GM18517 (cell line): ENCODE results near the gene UBE2V1.
A peak's percentile ranks its signal among the peaks of the same experiment; 100 is the strongest.
"Not testable (repeated sequence)": the region's sequence is repeated elsewhere in the genome, so short reads cannot be mapped to it uniquely, and the experiment has no call there.

Experiments used
- ATAC-seq: cut with Tn5 transposase; IDR thresholded peaks from one replicate; pipeline ENCODE4 v1.9.1; 2021; ENCODE audit warnings: mild to moderate bottlenecking, moderate library complexity; ENCODE audit not compliant: unreplicated experiment

UBE2V1 gene

DNA sequence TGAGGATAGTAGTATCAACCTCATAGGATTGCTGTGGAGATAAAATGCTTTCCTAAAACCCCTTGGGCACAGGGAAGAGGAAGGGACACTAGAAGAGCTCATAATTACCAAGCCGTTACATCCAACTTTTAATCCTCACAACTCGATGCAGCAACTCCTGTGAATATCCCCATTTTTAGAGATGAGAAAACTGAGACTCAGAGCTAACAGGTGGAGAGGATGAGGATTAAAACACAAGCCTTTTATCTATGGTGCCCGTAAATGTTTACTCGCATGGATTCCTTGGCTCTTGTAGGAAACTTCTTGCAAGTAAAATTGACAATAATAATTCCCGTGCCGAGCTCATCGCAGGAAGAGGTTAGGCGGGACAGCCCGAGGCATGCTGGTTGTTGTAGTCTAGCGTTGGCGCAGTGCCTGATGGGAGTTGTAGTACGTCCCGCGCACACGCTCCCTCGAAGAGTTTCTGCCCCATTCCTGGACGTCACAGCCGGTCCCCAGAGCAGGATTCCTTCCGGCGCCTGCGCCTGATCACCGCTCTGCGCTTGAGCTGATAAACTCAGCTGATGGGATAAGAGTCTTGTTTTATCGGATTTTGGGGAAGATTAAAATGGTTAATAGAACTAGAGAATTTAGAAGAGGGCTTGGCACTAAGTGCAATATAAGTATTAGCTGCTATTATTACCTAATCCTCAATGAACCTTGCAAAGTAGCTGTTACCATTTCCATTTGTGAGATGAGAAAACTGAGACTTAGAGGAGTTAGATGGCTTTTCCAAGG, 2.8 kb upstream of the UBE2V1 start:
- ATAC-seq: peak; percentile 80

DNA sequence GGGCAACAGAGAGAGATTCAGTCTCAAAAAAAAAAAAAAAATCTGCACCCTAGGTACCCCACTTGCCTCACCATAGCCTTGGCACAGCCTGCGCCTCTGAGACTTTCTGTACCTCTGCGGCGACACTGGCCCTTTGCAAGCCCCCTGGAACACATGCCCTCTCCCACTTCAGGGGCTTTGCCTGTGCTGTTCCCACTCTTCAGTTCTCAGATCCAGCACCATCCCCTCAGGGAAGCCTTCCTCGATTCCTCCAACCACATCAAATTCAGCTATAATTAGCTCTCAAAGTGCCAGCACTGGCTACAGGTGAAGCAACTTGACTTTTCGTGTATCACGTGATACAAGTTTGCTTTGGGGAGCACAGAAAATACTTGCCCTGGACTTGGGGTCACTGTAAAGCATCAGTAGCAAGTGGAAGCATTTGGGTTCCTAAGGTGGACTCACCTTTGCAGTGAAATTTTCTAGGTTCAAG, 2.1 kb upstream of the UBE2V1 start:
- no peak for ATAC-seq

DNA sequence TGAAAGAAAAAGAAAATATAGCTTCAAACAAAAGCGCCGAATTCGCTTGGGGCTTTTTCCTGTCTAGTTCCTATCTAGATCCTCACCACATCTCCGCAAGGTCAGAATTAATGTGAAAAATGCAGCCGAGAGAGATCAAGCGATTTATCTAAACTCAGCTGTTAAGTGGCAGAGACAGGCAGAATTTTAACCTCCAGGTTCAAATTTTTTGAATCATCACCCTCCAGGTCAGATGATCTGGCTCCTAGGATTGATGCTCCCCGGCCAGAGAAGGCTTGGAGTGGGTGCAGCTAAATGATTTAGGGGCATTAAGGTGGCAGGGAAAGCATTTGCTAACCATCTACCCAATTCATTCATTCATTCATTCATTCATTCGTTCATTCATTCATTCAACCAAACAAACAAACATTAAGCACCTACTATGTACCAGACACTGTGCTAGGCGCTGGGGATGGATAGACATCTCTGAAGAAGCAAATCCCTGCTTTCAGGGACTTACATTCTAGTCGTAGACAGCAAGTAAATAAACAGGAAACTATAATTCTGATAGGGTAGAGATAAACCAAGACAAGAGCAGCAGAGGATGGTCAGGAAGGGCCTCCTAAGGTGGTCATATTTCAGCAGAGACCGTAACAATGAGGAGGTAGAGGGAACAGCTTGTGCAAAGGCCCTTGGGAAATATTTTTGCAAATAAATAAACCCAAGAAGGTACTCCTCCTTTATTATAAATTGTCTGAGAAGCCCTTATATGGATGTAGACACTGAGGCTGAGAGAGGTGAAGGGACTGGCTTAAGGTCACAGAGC, 672 bp upstream of the UBE2V1 start:
- no peak for ATAC-seq

DNA sequence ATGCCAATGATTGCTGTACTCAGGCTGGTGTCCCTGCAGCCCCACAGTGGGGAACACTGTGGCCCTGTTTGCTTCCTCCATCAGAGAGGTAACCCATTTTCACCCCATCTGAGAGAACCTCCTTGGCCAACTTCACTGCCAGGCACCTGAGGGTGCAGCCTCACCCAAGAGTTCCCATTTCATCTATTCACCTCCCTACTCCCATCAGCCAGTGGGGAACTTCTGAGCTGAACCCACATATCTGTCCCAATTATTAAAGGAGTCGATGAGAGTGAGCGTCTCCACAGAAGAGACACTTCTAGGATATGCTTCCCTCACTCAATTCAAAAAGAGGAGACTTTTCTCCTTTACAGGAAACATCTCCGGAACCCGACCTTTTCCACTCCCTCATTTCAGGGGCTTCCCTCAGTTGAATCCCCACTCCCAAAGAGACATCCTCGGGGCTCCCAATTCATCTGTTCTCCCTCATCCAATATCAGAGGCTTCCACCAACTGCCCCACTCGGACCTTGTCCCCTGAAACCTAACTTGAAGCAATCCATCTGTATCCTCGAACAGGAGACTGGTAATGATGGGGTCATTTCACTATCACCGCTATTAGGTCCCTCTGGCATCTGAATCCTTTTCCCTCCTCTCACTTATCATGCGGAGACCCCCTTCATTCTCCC, 988 bp downstream of the UBE2V1 start:
- ATAC-seq: no peak

DNA sequence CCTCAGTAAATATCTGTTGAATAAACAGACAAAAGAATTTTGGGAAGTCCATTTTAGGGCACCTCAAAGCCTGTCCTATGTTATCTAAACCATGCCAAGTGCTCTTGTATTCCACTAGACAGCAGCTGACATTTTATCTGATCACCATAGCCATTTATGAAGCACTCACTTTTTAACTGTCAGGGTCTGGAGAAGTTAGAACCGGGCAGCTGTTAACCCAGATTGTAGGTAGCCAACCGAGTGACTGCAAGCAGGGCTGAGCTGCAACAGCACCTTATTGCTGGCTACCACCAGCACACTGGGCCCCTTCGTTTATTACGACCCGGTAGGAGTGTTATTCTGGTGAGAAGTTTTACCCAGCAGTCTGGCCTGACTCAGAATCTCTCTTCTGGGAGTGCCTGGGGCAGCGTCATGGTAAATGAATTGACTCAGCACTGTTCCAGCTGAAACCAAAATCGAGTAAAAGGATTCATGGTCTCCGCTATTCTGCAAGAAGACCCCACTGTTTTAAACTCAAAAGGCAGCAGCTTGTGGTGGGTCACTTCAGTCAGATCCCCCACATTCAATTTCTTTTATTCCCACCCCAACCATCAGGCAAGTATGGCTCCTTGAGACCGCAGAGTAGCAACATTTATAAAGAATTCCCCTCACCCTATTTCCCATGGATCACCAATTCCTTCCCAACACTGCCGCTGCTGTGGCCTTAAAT, 1.7 kb downstream of the UBE2V1 start:
- ATAC-seq: no peak

DNA sequence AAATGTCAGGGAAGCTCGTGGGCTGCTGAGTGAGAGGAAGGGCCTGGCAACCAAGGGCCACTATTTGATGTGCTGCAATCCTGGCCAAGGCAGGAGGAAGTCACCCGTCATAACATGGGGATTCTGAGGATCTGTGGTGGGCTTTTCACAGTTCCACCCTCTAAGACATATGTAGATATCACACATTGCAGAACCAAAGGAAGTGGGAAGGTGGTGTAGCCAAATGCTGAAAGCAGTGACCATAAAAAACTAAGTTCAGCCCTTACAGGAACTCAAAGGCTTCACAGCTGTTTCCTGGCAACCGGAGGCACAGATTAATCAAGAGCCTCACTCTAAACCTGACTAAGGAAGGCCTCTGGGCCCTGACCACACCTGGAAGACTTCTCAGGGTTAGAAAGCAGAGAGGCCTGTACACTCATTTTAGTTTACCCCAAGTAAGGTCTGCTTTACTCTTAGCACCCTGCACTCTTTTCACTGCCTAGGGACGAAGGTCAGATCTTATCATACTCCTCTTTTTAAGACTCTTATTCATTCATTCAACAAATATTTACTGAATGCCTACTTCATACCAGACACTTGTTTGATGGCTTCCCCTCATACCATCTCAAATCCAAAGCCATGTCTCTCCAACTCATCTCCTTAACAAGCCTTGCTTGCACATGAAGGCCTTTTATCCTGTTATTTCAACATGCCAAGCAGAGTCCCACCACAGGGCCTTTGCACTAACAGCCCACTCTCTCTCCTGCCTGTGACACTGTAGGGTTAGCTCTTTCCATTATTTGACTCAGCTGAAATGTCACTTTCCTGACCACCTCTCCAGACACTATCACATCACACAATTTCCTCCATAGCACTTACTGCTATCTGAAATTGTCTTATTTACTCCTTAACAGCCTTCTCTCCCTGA, 2.6 kb downstream of the UBE2V1 start:
- no peak for ATAC-seq

DNA sequence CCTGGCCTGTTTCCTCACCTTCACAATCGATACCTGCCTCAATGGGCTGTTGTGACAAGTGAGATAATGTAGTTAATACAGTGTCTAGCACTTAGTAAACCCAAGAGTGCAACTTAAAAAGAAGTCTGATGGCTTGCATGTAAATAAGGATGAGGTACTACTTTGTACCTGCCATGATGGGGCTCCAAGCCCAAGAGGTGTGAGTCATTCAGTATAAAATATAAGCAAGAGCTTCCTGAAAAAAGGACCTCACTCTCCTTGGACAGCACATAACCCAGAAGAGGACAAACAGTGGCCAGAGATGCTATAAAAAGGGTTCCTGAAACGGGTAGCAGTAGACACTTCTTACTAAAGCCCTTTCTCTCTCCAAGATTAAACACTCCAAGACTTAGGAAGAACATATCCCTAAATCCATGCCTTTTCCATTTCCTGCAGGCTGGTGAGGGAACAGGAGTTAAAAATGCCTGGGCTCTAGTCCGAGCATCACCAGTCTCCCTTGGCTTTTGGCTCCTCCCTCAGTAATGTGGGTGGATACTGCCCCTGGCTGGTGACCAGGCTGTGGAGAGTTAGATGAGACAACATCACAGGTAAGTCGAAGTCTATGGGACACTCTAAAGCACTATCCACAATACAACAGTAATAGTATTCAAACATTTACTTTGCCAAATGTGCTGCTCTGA, 4.3 kb downstream of the UBE2V1 start:
- no peak for ATAC-seq

DNA sequence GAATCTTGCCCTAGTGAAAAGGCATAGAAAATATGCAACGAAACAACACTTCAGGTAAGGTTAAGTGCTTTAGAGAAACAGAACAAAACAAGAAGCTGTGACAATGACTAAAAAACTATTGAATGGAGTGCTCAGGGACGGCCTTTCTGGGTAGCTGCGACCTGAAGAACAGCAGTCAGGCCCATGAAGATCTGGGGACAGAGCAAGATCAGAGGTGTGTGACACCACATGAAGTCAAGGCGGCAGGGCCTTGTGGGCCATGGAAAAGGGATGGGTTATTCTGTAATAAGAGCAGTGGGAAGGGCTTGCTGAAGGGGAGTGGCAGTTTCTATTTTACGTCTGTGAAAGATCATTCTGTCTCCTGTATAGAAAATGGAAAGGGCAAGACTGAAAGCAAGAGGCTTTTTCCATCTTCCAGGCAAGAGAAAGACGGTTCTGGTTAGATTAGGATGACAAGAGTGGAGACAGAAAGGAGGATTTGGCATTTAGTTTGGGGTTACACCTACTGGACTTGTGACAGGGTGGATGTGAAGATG, 5.1 kb downstream of the UBE2V1 start:
- no peak for ATAC-seq

DNA sequence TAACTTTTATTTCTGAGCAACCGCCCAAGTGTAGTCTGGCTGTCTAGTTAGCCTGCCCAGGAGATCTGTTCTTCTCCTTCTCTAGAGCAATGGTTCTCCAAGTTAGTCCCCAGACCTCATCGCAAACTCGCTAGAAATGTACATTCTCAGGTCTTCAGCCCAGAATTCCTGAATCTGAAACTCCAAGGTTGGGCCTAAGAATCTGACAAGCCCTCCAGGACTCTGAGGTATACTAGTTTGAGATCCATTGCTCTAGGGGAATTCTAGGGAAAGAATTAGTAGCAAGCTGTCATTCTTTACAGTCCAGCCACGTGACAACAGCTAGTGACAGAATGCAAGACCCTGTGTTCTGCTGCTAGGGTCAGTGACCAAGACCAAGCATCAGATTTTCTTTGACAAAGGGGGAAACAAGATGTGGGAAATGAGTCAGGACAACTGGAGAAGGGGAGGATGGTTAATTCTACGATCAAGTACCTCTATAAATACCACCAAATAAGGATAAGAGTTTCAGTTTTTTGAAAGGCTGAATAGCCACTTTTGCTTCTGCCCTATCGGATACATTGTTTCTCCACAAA, 5.8 kb downstream of the UBE2V1 start:
- no peak for ATAC-seq

DNA sequence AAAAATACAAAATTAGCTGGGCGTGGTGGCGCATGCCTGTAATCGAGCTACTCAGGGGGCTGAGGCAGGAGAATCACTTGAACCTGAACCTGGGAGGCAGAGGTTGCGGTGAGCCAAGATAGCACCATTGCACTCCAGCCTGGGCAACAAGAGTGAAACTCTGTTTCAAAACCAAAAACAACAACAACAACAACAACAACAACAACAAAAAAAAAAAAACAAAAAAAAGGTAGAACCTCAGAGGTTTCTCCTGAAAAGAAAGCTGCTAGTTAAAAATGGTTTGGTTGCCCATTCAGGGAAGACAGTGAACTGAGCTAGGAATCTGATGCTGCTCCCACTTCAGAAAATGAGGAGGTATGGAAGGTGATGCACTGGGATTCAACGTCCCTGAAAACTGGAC, 6.3 kb downstream of the UBE2V1 start:
- not testable (repeated sequence) for ATAC-seq

DNA sequence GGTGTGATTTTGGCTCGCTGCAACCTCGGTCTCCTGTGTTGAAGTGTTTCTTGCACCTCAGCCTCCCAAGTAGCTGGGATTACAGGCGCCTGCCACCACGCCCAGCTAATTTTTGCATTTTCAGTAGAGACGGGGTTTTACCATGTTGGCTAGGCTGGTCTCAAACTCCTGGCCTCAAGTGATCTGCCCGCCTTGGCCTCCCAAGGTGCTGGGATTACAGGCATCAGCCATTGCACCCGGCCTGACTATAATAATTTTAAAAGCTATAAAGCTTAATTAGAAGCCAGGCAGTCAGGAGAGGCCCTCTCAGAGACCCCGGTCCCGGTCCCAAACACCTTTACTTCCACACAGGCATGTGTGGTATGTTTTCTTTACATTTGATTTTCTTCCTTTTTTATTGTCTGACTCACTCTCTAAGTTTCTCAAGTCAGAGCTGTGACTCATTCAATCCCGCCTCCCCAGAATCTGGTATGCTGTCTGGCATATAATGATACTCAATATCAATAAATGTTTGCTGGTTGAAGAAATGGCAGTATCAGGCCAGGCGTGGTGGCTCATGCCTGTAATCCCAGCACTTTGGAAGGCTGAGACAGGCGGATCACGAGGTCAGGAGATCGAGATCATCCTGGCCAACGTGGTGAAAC, 9.4 kb downstream of the UBE2V1 start:
- ATAC-seq: not testable (repeated sequence)

DNA sequence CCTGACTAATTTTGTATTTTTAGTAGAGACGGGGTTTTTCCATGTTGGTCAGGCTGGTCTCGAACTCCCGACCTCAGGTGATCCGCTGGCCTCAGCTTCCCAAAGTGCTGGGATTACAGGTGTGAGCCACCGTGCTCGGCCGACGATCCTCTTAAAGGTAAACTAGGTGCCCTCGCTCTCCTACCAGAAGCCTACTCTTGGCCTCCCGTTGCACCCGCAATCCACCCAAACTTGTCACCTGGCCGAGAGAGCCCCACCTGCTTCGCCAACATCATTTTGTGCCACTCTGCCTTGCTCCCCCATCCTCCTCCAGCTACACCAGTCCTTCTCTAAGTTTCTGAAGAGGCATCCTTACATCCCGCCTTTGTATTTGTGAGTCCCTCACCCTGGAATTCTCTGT, 10.4 kb downstream of the UBE2V1 start:
- ATAC-seq: not testable (repeated sequence)

DNA sequence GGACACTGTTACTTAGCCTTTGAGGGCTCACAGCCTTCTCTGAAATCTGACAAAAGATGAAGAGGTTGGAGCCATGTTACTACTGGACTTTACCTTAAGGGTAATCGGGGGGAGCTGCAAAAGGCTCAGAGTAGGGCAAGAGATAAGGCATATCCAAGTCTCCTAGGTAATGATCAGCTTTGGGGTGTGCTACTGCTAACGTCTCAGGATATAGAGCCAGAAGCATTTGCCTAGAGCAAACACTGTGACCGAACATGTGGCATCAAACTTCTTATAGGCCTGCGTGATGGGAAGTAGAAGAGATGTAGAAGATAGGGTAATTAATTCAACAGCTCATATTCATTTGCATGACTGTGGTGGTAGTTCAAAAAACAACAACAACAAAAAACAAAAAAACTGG, 11.1 kb downstream of the UBE2V1 start:
- no peak for ATAC-seq

DNA sequence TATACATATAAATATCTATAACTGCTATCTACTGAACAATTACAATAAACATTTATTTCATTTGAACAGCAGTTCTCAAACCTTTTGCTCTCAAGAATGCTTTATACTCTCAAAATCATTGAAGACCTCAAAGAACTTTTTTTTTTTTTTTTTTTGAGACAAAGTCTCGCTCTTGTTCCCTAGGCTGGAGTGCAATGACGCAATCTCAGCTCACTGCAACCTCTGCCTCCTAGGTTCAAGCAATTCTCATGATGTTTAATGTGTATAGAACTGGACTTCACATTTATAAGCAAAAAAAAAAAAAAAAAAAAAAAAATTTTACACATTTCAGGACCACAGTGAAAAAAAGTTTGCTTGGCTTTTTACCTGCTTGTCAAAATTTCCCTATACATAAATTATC, 11.7 kb downstream of the UBE2V1 start:
- ATAC-seq: no peak

DNA sequence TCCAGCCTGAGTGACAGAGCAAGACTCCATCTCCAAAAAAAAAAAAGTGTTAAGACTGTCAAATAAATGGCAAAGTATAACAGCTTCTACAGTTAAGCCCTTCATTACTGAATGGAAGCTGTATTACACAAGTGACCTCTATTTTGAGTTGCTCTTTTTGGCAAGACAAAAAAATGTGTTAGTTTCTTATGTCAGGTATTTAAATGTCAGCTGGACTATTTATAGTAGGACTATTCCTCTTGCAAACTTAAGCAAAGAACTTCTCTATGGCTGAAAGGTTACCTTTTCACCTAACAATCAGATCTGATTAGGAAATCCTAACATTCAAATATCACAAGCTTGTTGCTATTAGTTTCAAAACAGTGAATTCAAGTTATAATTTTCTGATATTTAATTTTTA, 12.4 kb downstream of the UBE2V1 start:
- ATAC-seq: no peak

DNA sequence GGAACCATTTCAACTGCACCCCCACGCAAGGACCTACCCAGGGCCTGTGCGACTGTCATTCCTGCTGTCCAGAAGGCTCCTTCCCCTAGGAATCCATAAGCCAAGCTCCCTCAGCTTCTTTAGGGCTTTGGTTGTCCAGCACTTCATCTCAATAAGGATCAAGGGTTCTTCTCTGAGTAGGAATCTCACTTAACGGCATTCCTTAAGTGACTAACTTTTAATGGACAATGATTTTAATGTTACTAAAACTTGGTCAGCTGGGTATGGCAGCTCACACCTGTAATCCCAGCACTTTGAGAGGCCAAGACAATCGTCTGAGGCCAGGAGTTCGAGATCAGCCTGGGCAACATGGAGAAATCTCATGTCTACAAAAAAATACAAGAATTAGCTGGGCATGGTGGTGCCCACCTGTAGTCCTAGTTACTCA, 13.4 kb downstream of the UBE2V1 start:
- ATAC-seq: no peak

DNA sequence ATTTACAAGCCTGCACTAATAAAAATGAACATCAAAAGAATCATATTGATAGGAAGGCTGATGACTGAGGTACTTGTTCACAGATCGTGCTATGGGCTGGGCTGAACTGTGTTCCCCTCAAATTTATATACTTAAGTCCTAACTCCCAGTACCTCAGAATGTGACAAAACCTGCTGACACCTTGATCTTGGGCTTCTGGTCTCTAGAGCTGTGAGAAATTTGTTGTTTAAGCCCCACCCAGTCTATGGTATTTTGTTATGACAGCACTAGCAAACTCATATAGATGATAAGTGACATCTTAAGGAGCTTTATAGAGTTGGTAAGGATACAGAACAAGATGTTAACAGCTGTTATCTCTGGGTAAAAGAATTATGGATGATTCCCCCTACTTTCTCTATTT, 13.8 kb downstream of the UBE2V1 start:
- no peak for ATAC-seq

DNA sequence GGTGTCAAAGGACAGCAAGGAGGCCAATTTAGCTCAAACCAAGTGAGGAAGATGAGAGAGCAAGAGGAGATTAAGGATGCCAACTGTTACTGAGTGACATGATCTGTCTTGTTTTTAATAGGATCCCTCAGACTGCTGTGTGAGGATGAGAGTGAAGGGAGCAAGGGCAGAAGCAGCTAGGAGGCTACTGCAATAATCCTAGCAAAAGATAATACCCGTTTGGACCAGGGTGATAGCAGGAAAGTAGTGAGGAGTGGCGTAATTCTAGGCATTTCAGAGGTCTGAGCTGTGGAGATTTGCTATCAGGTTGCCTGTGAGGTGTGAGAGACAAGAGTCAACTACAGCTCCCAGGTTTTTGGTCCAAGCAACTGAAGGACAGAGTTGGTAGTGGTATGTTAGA, 14.7 kb downstream of the UBE2V1 start:
- no peak for ATAC-seq
